Gastroesophageal sphincter (tissue), 3 donors: ENCODE results near the gene MUC6.

Experiments
- CTCF ChIP-seq, 4 experiments: fragments of 200-600 bp in 2 of 4; fragments of 450-650 bp in 2 of 4; sonication (generic) in 1 of 4; IDR thresholded peaks; one replicate each; pipeline ENCODE4 v1.5.1; 2017 to 2019; ENCODE audit warnings: antibody characterized with exemption in 4 of 4, mild to moderate bottlenecking in 2 of 4, moderate library complexity in 2 of 4
- EP300 ChIP-seq: sonication (generic); formaldehyde crosslinking; IDR thresholded peaks from one replicate; pipeline ENCODE4 v1.6.1; 2017; ENCODE audit warnings: antibody characterized with exemption, mild to moderate bottlenecking

- TF ChIP-seq CTCF (IDR thresholded peaks at IDR 0.05), result no peak
- TF ChIP-seq EP300, result no peak
These were observed 20.5 kb downstream of the MUC6 start for GRCh38 chr11:1015826-1016545.
